ENCODE results near the gene HYI.

Gene HYI

DNA sequence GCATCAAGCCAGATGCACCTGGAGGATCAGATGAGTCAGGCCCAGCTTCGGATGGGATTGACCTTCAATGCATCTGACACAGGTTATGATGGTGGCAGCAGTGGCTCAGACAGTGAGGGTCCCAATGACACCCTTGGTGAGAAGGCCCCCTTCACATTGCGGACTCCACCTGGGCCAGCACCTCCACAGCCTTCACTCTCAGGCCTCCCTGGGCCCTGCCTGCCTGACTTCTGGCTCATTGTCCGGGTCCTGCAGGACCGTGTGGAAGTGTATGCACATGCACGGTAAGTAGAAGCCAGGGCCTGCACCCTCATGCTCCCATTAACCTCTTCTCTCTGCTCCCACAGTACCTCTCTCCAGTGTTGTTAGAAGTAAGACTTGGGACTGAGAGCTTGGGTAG is 20.8 kb downstream of the HYI start:
- peaks cover 97% of the 10 kb centered on the region for H3K36me3 Mint-ChIP-seq (ENCODE audit: low read depth)
- H3K4me3 Mint-ChIP-seq, result no peak overlapping the region
- no peaks in the 10 kb centered on the region for H3K4me1 Mint-ChIP-seq (ENCODE audit: low read depth)
- H3K9me3 Mint-ChIP-seq, result no peaks in the 10 kb centered on the region
- no peak for DNase-seq
- H3K27ac Mint-ChIP-seq, result no peak overlapping the region
- H3K27me3 Mint-ChIP-seq, result no peaks in the 10 kb centered on the region

DNA sequence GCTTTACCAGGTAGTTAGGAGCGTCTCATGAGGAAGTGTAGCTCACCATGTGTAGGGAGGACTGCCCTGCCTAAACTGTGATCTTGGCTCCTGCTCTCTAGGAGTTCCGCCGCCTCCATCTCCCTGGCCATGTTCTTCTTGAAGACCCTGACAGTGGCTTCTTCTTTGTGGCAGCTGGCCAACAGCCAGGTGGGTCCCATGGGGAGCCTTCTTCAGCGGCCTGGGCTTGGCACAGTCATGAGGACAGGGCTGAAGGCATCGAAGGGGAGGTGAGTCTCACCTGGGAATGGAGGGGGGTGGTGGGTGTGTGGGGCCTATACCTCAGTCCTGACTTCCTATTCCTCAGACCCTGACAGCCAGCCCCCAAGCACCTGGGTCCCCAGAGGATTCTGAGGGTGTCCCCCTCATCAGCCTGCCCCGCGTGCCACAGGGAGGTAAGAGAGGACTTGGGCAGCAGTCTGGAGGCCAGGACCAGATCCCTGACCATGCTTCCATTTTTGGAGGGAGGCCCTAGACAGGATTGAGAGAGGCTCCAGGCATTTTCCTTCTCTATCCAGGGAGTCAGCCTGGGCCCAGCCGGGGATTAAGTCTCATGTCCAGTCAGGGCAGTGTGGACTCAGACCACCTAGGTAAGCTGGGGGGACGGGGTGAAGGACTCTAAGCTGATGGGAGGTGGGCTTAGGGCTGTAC is 21.4 kb downstream of the HYI start:
- no peak for DNase-seq
- Mint-ChIP-seq H3K4me3 (no peak overlapping the region), H3K36me3 (ENCODE audit: low read depth) (peaks cover 97% of the 10 kb centered on the region), H3K9me3 (no peaks in the 10 kb centered on the region), H3K27me3 (no peaks in the 10 kb centered on the region), H3K27ac (no peak overlapping the region), H3K4me1 (ENCODE audit: low read depth) (no peaks in the 10 kb centered on the region)

DNA sequence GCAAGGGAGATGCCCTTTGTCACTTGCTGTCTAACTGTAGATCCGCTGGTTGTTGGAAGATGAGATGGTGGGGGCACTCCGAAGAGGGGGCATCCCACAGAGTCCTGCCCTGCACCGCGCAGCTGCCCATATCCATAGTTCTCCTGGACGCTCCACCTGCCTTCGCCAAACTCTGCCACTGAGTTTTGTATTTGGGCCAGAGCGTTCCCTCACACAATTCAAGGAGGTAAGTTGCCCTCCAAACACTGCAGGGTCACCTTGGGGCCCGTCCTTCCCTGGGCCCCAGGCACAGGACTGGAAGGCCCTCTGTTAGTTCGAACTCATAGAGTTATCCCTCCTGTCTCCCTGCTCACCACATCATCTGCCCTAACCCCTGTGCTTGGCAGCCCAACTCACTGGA is 22.1 kb downstream of the HYI start:
- no peak overlapping the region for H3K27ac Mint-ChIP-seq
- no peak for DNase-seq
- no peak overlapping the region for H3K4me3 Mint-ChIP-seq
- H3K36me3 Mint-ChIP-seq (ENCODE audit: low read depth), result peaks cover 97% of the 10 kb centered on the region
- H3K9me3 Mint-ChIP-seq, result no peaks in the 10 kb centered on the region
- no peaks in the 10 kb centered on the region for H3K4me1 Mint-ChIP-seq (ENCODE audit: low read depth)
- no peaks in the 10 kb centered on the region for H3K27me3 Mint-ChIP-seq

DNA sequence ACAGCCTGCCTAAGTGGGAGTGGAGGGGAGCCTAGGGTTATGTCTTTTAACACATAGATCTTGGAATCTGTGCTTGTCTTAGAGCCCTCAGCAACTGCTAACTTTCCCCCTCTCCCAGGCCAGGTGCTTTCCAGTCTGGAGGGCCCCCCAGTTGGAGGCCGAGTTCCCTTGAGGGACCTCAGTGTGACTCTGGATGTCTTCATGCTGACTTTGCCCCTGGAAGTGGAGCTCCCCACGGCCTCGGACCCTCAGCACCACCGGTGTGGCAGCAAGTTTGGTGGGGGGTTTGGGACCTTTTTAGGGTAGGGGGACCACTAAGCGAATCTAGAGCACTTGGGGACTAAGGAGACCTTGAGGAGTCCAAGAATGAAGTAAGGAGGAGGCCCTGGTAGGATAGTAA is 22.9 kb downstream of the HYI start:
- peaks cover 97% of the 10 kb centered on the region for H3K36me3 Mint-ChIP-seq (ENCODE audit: low read depth)
- no peaks in the 10 kb centered on the region for H3K9me3 Mint-ChIP-seq
- H3K4me3 Mint-ChIP-seq, result no peak overlapping the region
- H3K4me1 Mint-ChIP-seq (ENCODE audit: low read depth), result no peaks in the 10 kb centered on the region
- DNase-seq, result no peak
- no peaks in the 10 kb centered on the region for H3K27me3 Mint-ChIP-seq
- no peak overlapping the region for H3K27ac Mint-ChIP-seq

DNA sequence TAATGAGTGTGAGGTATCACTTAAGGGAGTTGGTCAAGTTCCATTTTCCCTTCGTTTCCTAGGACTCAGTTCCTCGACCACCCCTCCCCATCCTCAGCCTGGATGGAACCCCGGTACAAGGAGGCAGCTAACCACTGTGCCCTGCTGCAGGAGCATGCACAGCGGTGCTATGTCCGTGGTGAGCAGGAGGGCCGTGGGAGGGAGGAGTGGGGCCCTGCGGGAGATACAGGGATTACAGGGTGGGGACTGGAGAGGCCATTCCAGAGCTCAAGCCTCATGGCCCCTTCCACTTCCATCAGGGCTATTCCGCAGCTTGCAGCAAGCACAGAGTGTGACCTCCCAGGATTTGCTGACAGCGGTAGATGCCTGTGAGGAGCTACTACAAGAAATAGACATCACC is 25.8 kb downstream of the HYI start:
- H3K36me3 Mint-ChIP-seq (ENCODE audit: low read depth), result peaks cover 99% of the 10 kb centered on the region
- H3K4me1 Mint-ChIP-seq (ENCODE audit: low read depth), result no peaks in the 10 kb centered on the region
- H3K4me3 Mint-ChIP-seq, result no peak overlapping the region
- no peak for DNase-seq
- H3K27me3 Mint-ChIP-seq, result no peaks in the 10 kb centered on the region
- no peaks in the 10 kb centered on the region for H3K9me3 Mint-ChIP-seq
- H3K27ac Mint-ChIP-seq, result no peak overlapping the region

DNA sequence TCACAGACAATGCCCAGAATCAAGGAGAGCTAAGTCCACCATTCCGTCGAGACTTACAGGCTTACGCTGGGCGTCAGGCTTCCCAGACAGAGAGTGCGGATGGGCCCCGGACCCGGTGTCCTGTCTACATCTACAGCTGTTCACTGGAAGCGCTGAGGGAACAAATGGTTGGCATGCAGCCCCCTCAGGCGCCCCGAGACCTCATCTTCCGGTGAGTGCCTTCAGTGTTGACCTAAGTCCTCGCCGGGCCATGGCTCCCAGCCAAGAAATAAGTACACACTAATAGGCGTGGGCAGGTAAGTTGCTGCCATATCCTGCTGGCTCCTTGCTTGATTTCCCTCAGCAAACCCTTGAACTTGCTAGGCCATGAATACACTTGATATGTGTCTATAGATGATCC is 26.2 kb downstream of the HYI start:
- Mint-ChIP-seq H3K36me3 (ENCODE audit: low read depth) (peaks cover 99% of the 10 kb centered on the region), H3K4me1 (ENCODE audit: low read depth) (no peaks in the 10 kb centered on the region), H3K27ac (no peak overlapping the region), H3K9me3 (no peaks in the 10 kb centered on the region), H3K4me3 (no peak overlapping the region), H3K27me3 (no peaks in the 10 kb centered on the region)
- DNase-seq, result no peak

DNA sequence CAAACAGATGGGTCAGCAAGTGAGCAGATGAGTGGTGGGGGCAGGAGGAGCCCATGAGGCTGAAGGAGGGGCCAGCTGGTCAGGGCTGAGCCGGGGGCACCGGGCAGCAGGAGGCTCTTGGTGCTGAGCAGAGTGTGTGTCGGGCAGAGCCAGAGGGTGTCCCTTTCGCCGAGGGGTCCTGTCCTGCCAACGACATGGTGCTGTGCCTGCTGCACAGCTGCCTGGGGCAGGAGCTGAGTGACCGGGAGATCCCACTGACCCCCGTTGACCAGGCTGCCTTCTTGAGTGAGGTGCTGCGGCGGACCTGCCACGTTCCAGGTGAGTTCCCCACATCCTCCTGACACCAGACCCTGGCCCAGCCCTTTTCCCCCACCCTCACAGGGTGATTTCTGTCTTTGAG is 27.5 kb downstream of the HYI start:
- H3K4me1 Mint-ChIP-seq (ENCODE audit: low read depth), result no peaks in the 10 kb centered on the region
- DNase-seq, result no peak
- no peaks in the 10 kb centered on the region for H3K9me3 Mint-ChIP-seq
- peaks cover 96% of the 10 kb centered on the region for H3K36me3 Mint-ChIP-seq (ENCODE audit: low read depth)
- H3K27ac Mint-ChIP-seq, result no peak overlapping the region
- no peak overlapping the region for H3K4me3 Mint-ChIP-seq
- no peaks in the 10 kb centered on the region for H3K27me3 Mint-ChIP-seq

DNA sequence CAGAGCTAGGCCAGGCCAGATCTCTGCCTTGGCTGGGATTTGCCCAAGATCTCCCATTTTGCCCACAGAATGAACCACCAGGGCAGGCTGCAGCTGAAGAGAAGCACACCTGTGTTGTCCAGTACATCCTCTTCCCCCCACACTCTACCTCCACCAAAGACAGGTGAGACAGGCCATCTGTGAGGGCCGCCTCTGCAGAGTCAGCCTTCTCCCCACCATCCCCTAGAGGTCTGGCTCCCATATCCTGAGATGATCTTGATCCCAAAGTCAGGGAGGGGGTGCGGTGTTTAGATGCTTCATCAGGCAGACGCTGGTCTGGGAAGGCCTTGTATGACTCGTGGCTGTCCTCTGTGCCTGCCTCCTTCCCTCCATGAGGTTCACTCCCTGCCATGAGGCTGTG is 28.7 kb downstream of the HYI start:
- Mint-ChIP-seq H3K27me3 (no peaks in the 10 kb centered on the region), H3K36me3 (ENCODE audit: low read depth) (peaks cover 96% of the 10 kb centered on the region), H3K9me3 (no peaks in the 10 kb centered on the region), H3K4me1 (ENCODE audit: low read depth) (no peaks in the 10 kb centered on the region), H3K27ac (peak overlapping the region; percentile 22), H3K4me3 (no peak overlapping the region)
- DNase-seq, result no peak

DNA sequence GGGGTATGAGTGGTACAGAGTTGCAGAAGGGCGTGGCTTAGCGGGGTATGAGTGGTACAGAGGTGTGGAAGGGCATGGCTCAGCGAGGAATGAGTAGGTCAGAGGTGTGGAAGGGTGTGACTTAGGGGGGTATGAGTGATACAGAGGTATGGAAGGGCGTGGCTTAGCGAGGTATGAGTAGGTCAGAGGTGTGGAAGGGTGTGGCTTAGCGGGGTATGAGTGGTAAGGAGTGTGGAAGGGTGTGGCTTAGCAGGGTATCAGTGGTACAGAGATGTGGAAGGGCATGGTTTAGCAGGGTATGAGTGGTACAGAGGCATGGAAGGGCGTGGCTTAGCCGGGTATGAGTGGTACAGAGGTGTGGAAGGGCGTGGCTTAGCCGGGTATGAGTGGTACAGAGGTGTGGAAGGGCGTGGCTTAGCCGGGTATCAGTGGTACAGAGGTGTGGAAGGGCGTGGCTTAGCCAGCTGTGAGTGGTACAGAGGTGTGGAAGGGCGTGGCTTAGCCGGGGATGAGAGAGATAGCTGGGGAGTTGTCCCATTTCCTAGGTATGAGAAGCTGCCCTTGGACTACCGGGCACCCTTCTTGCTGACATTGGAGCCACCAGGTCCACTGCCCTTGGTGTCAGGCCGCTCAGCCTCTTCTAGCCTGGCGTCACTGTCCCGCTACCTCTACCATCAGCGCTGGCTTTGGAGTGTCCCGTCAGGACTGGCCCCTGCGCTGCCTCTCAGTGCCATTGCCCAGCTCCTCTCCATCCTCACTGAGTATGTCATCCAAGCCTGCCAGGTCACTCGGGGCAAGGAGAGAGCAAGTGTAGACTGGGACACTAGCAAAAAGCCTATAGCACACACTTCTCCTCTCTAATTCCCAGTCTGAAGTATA is 29.8 kb downstream of the HYI start:
- peak overlapping the region; percentile 38 for H3K27ac Mint-ChIP-seq

DNA sequence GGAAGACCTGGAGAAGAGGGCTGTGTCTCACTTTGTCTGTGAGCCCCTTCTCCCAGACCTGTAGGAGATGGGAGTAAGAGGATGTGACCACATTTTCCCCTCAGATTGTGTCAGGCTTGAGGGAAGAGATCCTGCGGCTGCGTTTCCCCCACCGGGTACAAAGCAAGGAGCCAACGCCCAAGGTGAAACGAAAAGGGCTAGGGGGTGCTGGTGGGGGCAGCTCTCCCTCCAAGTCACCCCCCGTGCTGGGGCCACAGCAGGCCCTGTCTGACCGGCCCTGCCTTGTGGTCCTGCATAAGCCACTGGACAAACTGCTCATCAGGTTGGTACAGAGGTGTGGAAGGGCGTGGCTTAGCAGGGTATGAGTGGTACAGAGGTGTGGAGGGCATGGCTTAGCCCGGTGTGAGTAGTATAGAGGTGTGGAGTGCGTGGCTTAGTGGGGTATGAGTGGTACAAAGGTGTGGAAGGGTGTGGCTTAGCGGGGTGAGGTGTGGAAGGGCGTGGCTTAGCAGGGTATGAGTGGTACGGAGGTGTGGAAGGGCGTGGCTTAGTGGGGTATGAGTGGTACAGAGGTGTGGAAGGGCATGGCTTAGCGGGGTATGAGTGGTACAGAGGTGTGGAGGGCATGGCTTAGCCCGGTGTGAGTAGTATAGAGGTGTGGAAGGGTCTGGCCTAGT is 30.6 kb downstream of the HYI start:
- Mint-ChIP-seq H3K4me1 (ENCODE audit: low read depth) (peaks cover 3% of the 10 kb centered on the region), H3K4me3 (no peak overlapping the region), H3K27ac (peak overlapping the region; percentile 38), H3K27me3 (no peaks in the 10 kb centered on the region), H3K36me3 (ENCODE audit: low read depth) (peaks cover 88% of the 10 kb centered on the region), H3K9me3 (no peaks in the 10 kb centered on the region)
- no peak for DNase-seq

More for the DNA sequence above, 29.8 kb downstream of the HYI start:
- H3K27me3 Mint-ChIP-seq, result no peaks in the 10 kb centered on the region
- DNase-seq, result no peak
- H3K4me1 Mint-ChIP-seq (ENCODE audit: low read depth), result peaks cover 3% of the 10 kb centered on the region
- H3K9me3 Mint-ChIP-seq, result no peaks in the 10 kb centered on the region
- H3K4me3 Mint-ChIP-seq, result no peak overlapping the region
- H3K36me3 Mint-ChIP-seq (ENCODE audit: low read depth), result peaks cover 95% of the 10 kb centered on the region

DNA sequence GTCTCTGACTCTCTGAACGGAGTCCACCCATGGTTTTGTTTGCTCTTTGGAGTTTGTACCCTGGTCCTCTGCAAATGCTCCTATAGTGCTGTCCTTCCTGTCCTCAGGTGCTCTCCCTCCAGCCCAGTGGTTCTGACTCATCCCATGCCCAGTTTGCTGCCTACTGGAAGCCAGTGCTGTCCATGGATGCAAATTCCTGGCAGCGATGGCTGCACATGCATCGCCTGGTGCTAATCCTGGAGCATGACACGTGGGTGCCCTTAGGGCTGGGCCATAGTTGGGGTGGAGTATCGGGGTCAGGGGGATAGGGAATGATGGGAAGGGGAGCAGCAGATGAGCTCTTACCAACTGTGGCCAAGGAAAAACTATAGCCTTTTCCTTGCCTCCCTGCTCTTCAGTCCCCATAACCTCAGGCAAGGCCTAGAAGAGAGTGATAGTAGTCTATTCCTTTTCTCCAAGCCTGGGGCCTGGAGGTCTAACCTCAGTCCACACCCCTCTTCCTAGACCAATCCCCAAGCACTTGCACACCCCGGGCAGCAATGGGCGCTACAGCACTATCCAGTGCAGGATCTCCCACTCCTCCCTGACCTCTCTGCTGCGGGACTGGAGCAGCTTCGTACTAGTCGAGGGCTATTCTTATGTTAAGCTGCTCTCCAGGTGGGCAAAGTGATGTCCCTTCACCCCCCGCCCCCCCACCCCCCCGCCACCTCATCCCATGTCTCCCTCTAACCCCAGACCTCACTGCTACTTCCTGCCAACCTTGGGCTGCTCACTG is 31.6 kb downstream of the HYI start:
- H3K36me3 Mint-ChIP-seq (ENCODE audit: low read depth), result peaks cover 78% of the 10 kb centered on the region
- H3K27me3 Mint-ChIP-seq, result no peaks in the 10 kb centered on the region
- H3K27ac Mint-ChIP-seq, result no peak overlapping the region
- H3K4me3 Mint-ChIP-seq, result no peak overlapping the region
- H3K9me3 Mint-ChIP-seq, result no peaks in the 10 kb centered on the region
- H3K4me1 Mint-ChIP-seq (ENCODE audit: low read depth), result peaks cover 3% of the 10 kb centered on the region
- DNase-seq, result no peak

DNA sequence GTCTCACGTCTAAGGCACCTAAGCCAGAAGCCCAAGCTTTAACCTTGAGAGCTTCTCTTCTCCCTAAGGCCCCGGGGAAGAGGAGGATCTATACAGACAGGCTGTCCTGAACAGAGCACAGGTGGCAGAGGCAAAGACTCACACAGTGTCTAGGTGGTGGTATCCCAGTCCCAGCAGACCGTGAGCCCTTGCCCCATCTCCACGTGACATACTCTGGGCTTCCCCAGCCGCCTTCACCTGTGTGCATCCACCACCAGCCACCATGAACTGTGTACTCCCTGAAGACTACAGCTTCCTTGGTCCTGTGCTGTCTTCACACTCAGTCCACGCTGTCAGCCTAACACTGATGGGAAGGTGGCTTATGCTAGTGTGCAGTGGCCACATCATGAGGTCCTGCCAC is 32.3 kb downstream of the HYI start:
- no peak overlapping the region for H3K4me3 Mint-ChIP-seq

DNA sequence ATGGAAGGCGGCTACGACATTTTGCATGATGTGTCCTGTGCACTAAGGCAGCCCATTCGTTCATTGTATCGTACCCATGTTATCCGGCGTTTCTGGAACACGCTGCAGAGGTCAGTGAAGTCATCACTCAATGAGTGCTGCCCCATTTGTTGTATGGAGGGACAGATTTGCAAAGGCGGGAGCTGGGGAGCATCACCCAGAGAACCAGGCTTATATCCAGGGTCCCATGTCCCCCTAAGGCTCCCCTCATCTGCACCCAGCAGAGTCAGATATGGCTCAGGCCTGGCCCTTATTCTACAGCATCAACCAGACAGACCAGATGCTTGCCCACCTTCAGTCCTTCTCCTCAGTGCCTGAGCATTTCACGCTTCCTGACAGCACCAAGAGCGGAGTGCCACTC is 32.9 kb downstream of the HYI start:
- no peak for DNase-seq

More for the DNA sequence above, 32.3 kb downstream of the HYI start:
- Mint-ChIP-seq H3K27me3 (no peaks in the 10 kb centered on the region), H3K36me3 (ENCODE audit: low read depth) (peaks cover 71% of the 10 kb centered on the region), H3K9me3 (no peaks in the 10 kb centered on the region), H3K27ac (no peak overlapping the region), H3K4me1 (ENCODE audit: low read depth) (peaks cover 3% of the 10 kb centered on the region)
- DNase-seq, result no peak

DNA sequence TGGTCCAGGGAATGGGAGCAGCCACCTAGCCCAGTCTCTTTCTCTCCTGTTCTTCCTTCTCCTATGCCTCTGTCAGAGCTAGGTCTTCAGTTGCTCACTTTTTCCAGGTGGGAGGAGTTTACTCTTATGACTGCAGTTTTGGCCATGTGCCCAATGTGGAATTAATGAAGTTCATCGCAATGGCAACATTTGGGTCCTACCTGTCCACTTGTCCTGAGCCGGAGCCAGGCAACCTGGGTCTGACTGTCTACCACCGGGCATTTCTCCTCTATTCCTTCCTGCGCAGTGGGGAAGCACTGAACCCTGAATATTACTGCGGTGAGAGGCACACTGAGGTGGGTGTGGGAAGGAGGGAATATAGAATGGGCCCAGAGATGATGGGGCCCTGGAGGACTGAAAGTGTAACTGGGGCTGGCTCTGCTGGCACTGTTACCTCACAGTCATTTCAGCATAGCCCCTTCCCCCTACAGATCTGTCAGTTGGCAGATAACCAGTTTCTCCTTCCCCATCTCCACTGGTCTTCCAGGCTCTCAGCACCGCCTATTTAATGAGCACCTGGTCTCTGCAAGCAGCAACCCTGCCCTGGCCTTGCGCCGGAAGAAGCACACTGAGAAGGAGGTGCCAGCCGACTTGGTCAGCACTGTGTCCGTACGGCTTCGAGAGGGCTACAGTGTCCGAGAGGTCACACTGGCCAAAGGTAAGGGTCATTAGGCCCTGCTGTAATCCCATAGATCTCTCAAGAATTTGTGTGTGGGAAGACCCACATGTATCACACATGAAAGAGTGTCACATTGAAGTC is 33.9 kb downstream of the HYI start:
- Mint-ChIP-seq H3K36me3 (ENCODE audit: low read depth) (peaks cover 59% of the 10 kb centered on the region), H3K4me3 (no peak overlapping the region), H3K27me3 (no peaks in the 10 kb centered on the region), H3K27ac (peak overlapping the region; percentile 65), H3K4me1 (ENCODE audit: low read depth) (peaks cover 3% of the 10 kb centered on the region), H3K9me3 (no peaks in the 10 kb centered on the region)
- no peak for DNase-seq

More for the DNA sequence above, 32.9 kb downstream of the HYI start:
- peaks cover 3% of the 10 kb centered on the region for H3K4me1 Mint-ChIP-seq (ENCODE audit: low read depth)
- H3K27me3 Mint-ChIP-seq, result no peaks in the 10 kb centered on the region
- peaks cover 65% of the 10 kb centered on the region for H3K36me3 Mint-ChIP-seq (ENCODE audit: low read depth)
- no peak overlapping the region for H3K27ac Mint-ChIP-seq
- no peak overlapping the region for H3K4me3 Mint-ChIP-seq
- no peaks in the 10 kb centered on the region for H3K9me3 Mint-ChIP-seq
